Ramos (cell line): ENCODE measurements around the gene R3HDM2.

Experiments
- in situ Hi-C: fragments of 300-500 bp; cut with MboI; formaldehyde crosslinking; loops from one replicate; pipeline ENCODE4 v1.14.3; 2022; ENCODE audit warnings: low sequenced_read_pairs; ENCODE audit not compliant: unreplicated experiment

R3HDM2 gene

DNA sequence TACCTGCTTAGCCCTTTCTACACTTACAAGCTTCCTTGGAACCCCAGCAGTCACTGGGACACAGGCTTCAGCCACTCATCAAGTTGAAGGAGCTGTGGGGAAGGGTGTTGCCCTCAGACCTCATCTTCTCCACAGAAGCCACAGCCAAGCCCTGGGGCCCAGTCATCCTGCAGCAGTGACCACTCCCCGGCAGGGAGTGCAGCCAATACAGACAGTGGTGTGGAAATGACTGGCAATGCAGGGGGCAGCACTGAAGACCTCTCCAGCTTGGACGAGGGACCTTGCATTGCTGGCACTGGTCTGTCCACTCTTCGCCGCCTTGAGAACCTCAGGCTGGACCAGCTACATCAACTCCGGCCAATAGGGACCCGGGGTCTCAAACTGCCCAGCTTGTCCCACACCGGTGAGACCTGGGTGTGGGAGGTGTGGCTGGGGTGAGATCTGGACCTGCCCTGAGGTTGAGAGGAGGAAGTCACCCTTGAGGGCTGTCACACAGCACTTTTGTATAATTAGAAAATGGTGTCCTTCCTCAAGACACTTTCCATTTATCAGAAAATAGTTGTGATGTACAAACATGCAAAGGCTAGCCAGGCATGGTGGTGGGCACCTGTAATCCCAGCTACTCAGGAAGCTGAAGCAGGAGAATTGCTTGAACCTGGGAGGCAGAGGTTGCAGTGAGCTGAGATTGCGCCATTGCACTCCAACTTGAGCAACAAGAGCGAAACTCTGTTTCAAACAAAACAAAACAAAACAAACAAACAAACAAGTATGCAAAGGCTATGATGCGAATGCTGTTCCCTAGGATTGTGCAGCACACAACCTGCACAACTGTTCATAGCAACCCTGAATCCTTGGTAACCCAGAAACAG lies 38.7 kb upstream of the R3HDM2 start:
- in situ Hi-C loops: loop anchor here (25.0 kb wide), 1 partner anchor 232 kb away; the partner anchor contains the start of gene SHMT2

DNA sequence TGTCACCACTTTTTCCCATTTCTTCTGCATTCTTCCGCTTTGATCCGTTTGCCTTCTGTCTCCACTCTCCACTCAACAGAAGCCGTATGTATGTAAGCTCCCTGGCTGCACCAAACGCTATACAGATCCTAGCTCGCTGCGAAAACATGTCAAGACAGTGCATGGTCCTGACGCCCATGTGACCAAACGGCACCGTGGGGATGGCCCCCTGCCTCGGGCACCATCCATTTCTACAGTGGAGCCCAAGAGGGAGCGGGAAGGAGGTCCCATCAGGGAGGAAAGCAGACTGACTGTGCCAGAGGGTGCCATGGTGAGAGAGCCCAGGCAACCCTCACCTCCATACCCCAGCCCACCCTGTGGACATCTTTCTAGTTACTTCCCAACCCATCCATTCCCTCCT lies 37.1 kb upstream of the R3HDM2 start:
- in situ Hi-C loops: loop anchor here (25.0 kb wide), 1 partner anchor 231 kb away; the partner anchor contains the start of gene SHMT2

DNA sequence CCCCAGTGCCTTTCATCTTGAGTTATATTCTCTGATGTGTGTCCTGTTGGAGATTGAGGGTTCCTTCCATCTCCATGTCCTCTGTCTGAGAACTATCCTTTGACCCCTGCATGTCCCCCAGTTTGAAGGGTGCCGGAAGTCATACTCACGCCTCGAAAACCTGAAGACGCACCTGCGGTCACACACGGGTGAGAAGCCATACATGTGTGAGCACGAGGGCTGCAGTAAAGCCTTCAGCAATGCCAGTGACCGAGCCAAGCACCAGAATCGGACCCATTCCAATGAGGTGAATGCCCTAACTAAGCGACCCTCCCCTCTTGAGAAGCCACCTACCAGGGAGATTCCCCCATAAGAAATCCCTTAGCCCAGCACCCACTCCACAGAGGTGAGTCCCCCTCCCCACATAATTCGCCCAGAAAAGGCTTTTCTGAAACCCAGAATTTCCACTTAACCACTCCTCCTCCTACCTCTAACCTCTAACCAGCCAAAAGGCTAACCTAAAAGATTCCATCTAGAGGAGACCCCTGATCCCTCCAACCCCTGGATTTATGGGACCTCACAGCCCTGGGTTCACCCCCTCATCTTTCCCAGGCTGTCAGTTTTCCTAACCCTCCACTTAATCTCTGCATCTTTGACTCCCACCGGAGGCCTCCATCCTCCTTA lies 36.5 kb upstream of the R3HDM2 start:
- in situ Hi-C loops: loop anchor here (25.0 kb wide), 1 partner anchor 230 kb away; the partner anchor contains the start of gene SHMT2

DNA sequence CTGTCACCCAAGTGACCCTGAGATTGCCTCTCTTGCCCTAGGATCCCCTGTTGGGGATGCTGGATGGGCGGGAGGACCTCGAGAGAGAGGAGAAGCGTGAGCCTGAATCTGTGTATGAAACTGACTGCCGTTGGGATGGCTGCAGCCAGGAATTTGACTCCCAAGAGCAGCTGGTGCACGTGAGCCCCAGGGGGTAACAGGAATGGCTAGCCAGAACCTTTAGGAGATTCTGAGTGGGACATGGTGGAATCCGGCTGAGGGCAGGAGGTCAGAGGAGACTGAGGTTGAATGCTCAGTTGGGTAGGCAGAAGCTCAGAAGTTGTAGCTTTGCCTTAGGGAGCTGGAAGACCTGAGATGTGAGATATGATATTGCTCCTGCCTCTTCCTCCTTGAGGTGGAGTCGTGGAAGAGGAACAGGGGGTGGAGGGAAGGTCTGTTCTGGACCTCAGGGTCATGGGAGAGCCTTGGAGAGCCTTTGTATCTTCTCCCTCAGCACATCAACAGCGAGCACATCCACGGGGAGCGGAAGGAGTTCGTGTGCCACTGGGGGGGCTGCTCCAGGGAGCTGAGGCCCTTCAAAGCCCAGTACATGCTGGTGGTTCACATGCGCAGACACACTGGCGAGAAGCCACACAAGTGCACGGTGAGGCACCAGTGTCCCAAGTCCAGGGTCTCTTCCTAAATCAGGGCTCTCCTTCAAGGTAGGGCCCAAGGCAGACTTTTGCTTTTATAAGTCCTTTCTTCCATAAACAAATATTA lies 35.1 kb upstream of the R3HDM2 start:
- in situ Hi-C loops: loop anchor here (25.0 kb wide), 1 partner anchor 229 kb away; the partner anchor contains the start of gene SHMT2

DNA sequence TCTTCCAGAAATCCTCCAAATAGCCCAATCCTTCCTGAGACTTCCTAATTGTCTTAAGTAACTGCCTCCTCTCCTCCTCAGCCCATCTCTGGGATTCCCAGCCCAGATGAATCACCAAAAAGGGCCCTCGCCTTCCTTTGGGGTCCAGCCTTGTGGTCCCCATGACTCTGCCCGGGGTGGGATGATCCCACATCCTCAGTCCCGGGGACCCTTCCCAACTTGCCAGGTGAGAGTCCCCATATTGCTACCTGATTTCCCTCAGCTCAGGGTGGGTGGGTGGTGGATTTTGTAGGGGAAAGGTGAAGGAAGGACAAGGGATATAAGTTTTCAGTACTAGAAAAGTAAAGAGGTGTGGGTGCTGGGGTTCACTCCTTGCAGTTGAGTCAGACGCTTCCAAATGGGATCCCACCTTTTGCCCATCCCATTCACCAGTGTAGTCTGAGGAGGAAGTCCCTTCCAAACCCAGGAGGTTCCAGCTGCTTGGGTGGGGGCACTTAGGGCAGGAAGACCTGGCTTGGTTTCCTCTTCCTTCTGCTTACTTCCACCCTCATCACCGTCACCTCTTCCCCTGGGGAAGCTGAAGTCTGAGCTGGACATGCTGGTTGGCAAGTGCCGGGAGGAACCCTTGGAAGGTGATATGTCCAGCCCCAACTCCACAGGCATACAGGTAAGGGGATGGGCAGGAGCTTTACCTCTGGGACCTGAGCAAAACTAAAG lies 34.3 kb upstream of the R3HDM2 start:
- in situ Hi-C loops: loop anchor here (25.0 kb wide), 1 partner anchor 228 kb away; the partner anchor contains the start of gene SHMT2

DNA sequence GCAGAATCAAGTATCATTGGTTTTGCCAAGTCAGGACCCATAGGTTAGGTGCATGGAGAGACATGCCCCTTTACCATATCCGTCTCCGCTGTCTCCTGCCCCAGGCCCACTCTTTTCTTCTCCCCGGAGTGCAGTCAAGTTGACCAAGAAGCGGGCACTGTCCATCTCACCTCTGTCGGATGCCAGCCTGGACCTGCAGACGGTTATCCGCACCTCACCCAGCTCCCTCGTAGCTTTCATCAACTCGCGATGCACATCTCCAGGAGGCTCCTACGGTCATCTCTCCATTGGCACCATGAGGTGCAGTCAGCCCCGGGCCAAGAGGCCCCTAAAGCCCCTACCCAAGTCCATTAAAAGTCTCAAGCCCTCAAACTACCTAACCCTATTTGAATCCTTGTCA lies 33.7 kb upstream of the R3HDM2 start:
- in situ Hi-C loops: loop anchor here (25.0 kb wide), 1 partner anchor 227 kb away; the partner anchor contains the start of gene SHMT2

DNA sequence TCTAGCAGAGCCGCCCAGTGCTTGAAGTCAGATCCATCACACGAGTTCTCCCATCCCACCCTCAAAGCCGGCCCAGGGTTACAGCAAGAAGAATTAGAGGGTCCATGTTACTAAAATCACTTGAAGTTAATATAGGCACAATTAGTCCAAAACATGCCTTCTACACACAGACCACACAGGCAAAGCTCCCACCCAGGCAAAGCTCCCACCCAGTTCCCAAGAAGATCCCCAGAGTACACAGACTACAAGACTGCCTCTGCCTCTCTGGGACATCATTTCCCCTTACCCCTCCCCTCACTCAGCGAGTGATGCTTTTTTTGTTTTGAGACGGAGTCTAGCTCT lies 32.0 kb upstream of the R3HDM2 start:
- in situ Hi-C loops: loop anchor here (25.0 kb wide), 1 partner anchor 226 kb away; the partner anchor contains the start of gene SHMT2

DNA sequence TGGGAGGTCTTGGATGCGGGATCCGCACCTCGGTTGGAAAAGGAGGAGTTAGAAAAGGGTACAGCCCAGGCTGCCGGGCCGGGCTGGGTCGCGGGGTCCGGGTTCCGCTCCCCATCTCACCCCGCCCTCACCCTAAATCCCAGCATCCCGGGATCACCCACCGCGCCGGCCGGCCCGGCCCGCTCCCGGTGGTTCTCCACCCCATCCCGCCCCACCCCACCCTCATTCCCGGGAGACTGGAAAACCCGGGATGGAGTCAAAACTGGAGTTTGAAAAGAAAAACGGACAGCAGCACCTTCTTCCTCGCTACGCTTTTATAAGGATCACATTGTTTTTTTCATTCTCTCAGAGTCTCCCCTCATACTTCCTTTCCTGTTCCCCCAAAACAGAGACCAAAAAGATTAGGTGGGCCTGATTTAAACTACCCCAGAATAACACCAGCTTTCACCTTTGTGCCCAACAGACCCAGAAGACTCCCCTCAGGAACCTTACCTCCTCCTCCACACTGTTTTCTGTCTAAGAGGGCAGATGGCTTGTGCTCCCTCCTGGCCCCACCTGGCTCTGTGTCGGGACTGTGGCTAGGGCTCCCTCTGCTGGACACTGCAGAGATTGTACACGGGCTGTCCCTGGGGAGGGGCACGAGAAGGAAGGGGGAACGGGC lies 31.5 kb upstream of the R3HDM2 start:
- in situ Hi-C loops: loop anchor here (25.0 kb wide), 1 partner anchor 225 kb away; the partner anchor contains the start of gene SHMT2

DNA sequence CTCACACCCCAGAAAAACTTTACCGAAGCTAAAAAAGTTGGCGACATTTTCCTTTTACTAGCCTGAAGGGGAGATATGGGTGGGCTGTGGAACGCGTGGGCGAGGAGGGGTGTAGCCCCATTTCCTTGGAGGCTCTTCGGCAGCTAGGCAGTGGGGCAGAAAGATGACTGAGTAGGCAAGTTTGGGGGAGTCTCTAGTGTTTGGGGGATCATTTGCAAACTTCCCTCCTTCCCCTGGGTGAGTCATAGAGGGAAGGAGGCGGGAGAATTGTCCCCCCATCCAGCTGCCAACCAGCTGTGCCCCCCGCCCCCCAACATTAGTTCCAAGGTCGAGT lies 31.0 kb upstream of the R3HDM2 start:
- in situ Hi-C loops: loop anchor here (25.0 kb wide), 1 partner anchor 225 kb away; the partner anchor contains the start of gene SHMT2

DNA sequence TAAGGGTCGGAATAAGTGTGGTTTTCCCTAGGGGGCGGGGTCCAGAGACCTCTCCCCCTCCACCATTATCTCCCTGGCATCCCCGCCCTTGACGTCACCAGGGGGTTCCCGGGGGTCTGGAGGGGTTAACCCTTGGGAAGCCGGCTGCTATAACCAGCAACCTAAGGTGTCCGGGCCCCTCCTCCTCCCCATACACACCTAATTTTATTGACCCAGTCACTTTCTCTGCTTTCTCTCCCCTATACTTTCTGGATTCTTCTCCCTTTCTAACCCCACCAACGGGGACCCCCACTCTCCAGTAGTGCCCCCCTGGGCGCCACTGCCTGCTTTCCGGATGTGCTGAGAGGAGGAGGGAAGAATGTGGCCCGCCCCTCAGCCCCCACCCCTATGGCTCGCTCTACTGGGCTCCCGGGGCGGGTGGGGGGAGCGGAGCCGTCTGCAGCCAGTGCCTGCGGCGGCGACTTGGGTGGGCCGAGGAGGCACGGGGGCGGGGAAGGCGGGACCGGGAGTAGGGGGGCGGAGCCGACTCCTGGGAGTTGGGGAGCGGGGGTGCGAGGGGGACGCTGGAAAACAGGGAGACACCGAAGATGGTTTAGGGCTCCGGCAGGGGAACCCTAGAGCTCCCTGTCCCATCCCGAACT lies 30.6 kb upstream of the R3HDM2 start:
- in situ Hi-C loops: loop anchor here (25.0 kb wide), 1 partner anchor 224 kb away; the partner anchor contains the start of gene SHMT2

DNA sequence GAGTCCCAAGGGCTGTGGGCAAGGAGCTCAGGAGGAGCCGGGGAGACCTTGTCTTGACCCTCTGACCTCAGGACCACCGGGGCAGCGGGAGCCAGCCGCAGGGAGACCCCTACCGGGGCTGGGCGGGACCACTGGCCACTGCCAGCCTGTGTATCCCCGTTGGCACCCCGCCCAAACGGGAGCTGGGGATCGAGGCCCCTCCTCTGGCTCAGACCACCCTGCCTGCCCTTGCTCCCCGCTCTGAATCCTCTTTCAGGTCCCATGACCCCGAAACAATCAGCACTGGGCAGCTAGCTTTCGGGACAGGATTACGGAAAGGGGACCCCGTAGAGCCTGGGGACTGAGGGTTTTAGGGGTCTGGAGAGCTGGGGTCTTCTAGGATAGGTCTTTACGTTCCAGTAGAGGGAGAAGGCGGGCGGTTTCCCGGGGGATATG lies 30.0 kb upstream of the R3HDM2 start:
- in situ Hi-C loops: loop anchor here (25.0 kb wide), 1 partner anchor 224 kb away; the partner anchor contains the start of gene SHMT2

DNA sequence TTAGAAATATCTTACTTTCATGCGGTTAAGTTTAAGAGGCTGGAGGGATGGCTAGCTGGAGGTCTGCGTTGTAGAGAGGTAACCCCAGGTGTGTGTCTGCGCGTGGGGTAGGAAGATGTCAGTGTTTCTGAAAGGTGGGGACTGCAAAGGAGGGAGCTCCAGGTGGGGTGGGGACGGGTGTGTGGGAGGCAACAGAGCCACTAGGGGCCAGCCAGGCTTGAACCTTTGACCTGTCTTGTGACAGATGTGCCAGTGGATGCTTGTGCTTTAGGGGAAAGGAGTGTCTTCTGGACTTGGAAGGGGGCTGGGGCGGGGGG lies 29.6 kb upstream of the R3HDM2 start:
- in situ Hi-C loops: loop anchor here (25.0 kb wide), 1 partner anchor 223 kb away; the partner anchor contains the start of gene SHMT2

DNA sequence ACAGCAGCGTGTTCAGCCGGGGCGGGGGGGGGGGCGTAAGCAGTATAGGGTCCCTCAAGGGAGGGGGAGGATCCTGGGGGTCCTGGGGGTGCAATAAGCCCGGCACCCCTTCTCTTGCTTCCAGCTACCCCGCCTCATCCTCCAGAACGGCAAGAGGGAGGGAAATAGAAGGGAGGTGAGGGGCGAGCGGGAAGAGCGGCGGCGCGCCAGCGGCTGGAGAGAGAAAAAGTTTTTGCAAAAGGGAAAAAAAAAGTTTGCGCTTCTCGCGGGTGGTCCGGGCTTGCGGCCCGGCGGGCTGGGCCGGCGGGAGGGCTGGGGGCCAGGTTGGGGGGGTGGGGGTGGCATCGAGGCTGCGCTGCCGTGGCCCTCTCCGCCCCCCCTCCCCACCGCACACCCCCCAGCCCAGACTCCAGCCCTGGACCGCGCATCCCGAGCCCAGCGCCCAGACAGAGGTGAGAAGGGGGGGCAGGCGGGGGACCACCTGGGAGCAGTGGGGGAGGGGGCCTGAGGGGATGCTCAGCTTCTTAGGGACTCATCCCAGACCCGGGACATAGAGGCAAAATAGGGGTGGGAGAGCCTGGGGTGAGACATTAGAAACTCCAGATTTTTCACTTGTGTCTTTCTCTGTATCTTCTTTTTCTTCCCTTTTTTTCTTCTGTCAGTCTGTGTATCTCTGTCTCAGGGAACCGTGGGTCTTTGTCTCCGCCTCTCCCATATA lies 29.1 kb upstream of the R3HDM2 start, which contains the start of gene GLI1:
TSS of gene GLI1 (plus strand) at position 36 of the 718 bp plus-strand sequence. CDS start 3,907 bp downstream, outside the sequence.
- in situ Hi-C loops: loop anchor here (25.0 kb wide), 1 partner anchor 223 kb away; the partner anchor contains the start of gene SHMT2

DNA sequence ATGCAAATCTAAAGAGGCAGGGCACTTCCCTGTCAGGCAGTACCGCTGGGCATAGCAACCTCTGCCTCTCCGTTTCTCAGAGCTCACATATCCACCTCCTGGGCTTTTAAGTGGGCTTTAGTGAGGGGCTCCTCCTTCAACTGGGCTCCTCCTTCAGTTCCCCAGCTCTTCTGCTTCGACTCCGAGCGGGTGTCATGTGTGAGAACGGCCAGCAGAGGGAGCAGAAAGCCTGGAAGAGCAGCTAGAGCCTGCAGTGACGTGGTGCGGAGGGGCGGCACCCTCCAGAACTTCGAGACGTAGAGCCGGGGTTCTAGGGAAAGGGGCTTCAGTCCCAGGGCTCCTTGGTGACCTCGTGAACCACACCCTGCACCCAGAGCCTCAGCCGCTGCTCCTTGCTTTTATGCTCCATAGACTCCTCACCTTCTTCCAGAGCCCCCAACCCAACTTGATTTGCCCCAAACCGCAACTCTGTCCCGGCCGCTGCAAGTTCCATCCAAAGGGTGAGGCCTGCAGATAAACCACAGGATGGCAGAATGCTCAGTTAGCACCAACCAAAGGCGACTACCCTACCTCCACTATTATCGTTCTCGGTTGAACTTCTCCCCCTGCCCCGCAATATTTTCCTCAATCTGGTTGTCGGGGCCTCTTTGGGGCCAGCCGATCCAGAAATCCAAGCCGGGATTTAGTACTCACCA lies 28.4 kb upstream of the R3HDM2 start:
- in situ Hi-C loops: loop anchor here (25.0 kb wide), 1 partner anchor 222 kb away; the partner anchor contains the start of gene SHMT2

DNA sequence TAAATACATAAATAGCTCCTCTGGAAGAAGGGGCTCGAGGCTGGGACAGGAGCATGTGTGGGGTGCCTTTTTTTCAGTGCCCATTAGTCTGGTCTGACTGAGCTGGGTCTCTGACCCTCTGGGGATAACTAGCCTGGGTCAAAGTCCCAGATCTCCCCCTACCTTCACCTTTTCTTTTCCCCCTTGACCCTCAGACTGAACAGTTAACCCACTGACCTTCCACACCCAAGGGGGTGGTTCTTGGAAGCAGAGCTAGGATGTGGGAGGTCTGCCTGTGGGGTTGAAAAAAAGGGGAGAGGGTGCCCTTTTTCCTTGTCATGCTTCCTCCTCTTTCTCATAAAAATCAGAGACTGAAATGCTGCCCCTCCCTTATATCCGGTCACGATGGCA lies 27.8 kb upstream of the R3HDM2 start:
- in situ Hi-C loops: loop anchor here (25.0 kb wide), 1 partner anchor 221 kb away; the partner anchor contains the start of gene SHMT2

DNA sequence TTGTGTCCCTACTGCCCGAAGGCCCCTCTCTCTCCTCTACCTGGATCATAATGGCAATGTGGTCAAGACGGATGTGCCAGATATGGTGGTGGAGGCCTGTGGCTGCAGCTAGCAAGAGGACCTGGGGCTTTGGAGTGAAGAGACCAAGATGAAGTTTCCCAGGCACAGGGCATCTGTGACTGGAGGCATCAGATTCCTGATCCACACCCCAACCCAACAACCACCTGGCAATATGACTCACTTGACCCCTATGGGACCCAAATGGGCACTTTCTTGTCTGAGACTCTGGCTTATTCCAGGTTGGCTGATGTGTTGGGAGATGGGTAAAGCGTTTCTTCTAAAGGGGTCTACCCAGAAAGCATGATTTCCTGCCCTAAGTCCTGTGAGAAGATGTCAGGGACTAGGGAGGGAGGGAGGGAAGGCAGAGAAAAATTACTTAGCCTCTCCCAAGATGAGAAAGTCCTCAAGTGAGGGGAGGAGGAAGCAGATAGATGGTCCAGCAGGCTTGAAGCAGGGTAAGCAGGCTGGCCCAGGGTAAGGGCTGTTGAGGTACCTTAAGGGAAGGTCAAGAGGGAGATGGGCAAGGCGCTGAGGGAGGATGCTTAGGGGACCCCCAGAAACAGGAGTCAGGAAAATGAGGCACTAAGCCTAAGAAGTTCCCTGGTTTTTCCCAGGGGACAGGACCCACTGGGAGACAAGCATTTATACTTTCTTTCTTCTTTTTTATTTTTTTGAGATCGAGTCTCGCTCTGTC lies 26.1 kb upstream of the R3HDM2 start:
- in situ Hi-C loops: loop anchor here (25.0 kb wide), 1 partner anchor 220 kb away; the partner anchor contains the start of gene SHMT2
